Non-pigmented ciliary epithelial cell (primary cell): Measurements from ENCODE around the gene ALOX12B.
"Not testable (repeated sequence)": the region's sequence is repeated elsewhere in the genome, so short reads cannot be mapped to it uniquely, and the experiment has no call there.

Experiments used
- DNase-seq: peaks from one replicate; pipeline ENCODE4 v3.0.0-alpha.2; 2010; ENCODE audit warnings: low read depth

The ALOX12B gene

GRCh38 chr17:8064561-8065019 lies 22.9 kb downstream of the ALOX12B start:
- DNase-seq, result no peak

GRCh38 chr17:8063761-8064534 lies 23.6 kb downstream of the ALOX12B start:
- DNase-seq, result no peak

- DNase-seq, result no peak
Measured at GRCh38 chr17:8062807-8063483, 24.6 kb downstream of the ALOX12B start.

GRCh38 chr17:8062435-8062806 lies 25.1 kb downstream of the ALOX12B start:
- no peak for DNase-seq

- DNase-seq, result not testable (repeated sequence)
Measured at GRCh38 chr17:8061851-8062250, 25.7 kb downstream of the ALOX12B start.

- peak; percentile 35 for DNase-seq
Measured at GRCh38 chr17:8060274-8060673, 27.2 kb downstream of the ALOX12B start.

GRCh38 chr17:8059131-8059530 lies 28.4 kb downstream of the ALOX12B start:
- no peak for DNase-seq

GRCh38 chr17:8057691-8058114 lies 29.8 kb downstream of the ALOX12B start:
- DNase-seq, result peak; percentile 51

GRCh38 chr17:8056976-8057625 lies 30.4 kb downstream of the ALOX12B start:
- no peak for DNase-seq

GRCh38 chr17:8056232-8056975 lies 31.1 kb downstream of the ALOX12B start:
- DNase-seq, result peak; percentile 67

- DNase-seq, result no peak
Measured at GRCh38 chr17:8055851-8056231, 31.7 kb downstream of the ALOX12B start.

- DNase-seq, result no peak
Measured at GRCh38 chr17:8053600-8053999, 33.9 kb downstream of the ALOX12B start.

GRCh38 chr17:8052256-8053252 lies 35.0 kb downstream of the ALOX12B start:
- no peak for DNase-seq

GRCh38 chr17:8051831-8052230 lies 35.7 kb downstream of the ALOX12B start:
- no peak for DNase-seq

- DNase-seq, result no peak
Measured at GRCh38 chr17:8048736-8049135, 38.8 kb downstream of the ALOX12B start.

- no peak for DNase-seq
Measured at GRCh38 chr17:8048236-8048635, 39.3 kb downstream of the ALOX12B start.

- no peak for DNase-seq
Measured at GRCh38 chr17:8047769-8048110, 39.8 kb downstream of the ALOX12B start.

GRCh38 chr17:8046929-8047768 lies 40.4 kb downstream of the ALOX12B start:
- DNase-seq, result no peak

- no peak for DNase-seq
Measured at GRCh38 chr17:8046306-8046928, 41.1 kb downstream of the ALOX12B start.
